Gastroesophageal sphincter (tissue), 4 donors: ENCODE data around the gene CPNE4. TPM values are rescaled to one million over a fixed set of nuclear protein-coding genes. Genes with fewer than 3 reads are reported as not detected.
"Not testable (repeated sequence)": the region's sequence is repeated elsewhere in the genome, so short reads cannot be mapped to it uniquely, and the experiment has no call there.

Source experiments
- ATAC-seq: fragments of 150-250 bp; one replicate; pipeline ENCODE4 v1.9.1; 2016; ENCODE audit warnings: mild to moderate bottlenecking, moderate library complexity
- H3K27ac ChIP-seq, 4 donors: fragments of 200-600 bp; sonication (generic) in 3 of 4; 1 replicate in 3 of 4; 2 replicates in 1 of 4; pipeline ENCODE4 v1.5.1; 2016 to 2019
- H3K27me3 ChIP-seq: fragments of 200-600 bp; sonication (generic); one replicate; pipeline ENCODE4 v1.5.1; 2019
- H3K36me3 ChIP-seq, 2 donors: fragments of 200-600 bp; sonication (generic); one replicate each; pipeline ENCODE4 v1.5.1; 2019; ENCODE audit warnings: control low read depth in 1 of 2
- H3K4me1 ChIP-seq, 3 donors: fragments of 200-600 bp; sonication (generic); 1 replicate in 2 of 3; 2 replicates in 1 of 3; pipeline ENCODE4 v1.5.1; 2016 to 2019; ENCODE audit warnings: control low read depth in 2 of 3
- H3K4me3 ChIP-seq, 2 donors: fragments of 200-600 bp; sonication (generic); one replicate each; pipeline ENCODE4 v1.5.1; 2019; ENCODE audit warnings: mild to moderate bottlenecking in 1 of 2, moderate library complexity in 1 of 2
- H3K9me3 ChIP-seq, 3 donors: fragments of 200-600 bp; sonication (generic); one replicate each; pipeline ENCODE4 v1.5.1; 2017 to 2019; ENCODE audit warnings: control low read depth in 2 of 3
- EP300 ChIP-seq: sonication (generic); formaldehyde crosslinking; IDR thresholded peaks from one replicate; pipeline ENCODE4 v1.6.1; 2017; ENCODE audit warnings: antibody characterized with exemption, mild to moderate bottlenecking
- POLR2A ChIP-seq, 2 donors: fragments of 450-650 bp; IDR thresholded peaks; one replicate each; pipeline ENCODE4 v1.6.1; 2017; ENCODE audit warnings: antibody characterized with exemption in 2 of 2, mild to moderate bottlenecking in 2 of 2, moderate library complexity in 1 of 2
- POLR2AphosphoS5 ChIP-seq: sonication (generic); formaldehyde crosslinking; IDR thresholded peaks from one replicate; pipeline ENCODE4 v1.6.1; 2017; ENCODE audit warnings: antibody characterized with exemption
- WGBS, 2 donors: methylation state at CpG; one replicate each; pipeline ENCODE4 v1.1.5; 2018; ENCODE audit warnings: low coverage in 1 of 2; 5-methylcytosine and 5-hydroxymethylcytosine counted together
- small RNA-seq, 4 donors: library from RNA; depleted of rRNA; stranded (forward); fragments of <200 nt; gene quantifications; one replicate each; pipeline ENCODE3, GENCODE V24; 2016
- total RNA-seq, 4 donors: library from RNA; depleted of rRNA; stranded (reverse); fragments of >200 nt; gene quantifications; one replicate each; pipeline ENCODE4 v1.1.0, GENCODE V29; 2016
- TF ChIP-seq, protein P1 (sequence below), 4 experiments: fragments of 200-600 bp in 2 of 4; fragments of 450-650 bp in 2 of 4; sonication (generic) in 1 of 4; IDR thresholded peaks; one replicate each; pipeline ENCODE4 v1.5.1; 2017 to 2019; ENCODE audit warnings: antibody characterized with exemption in 4 of 4, mild to moderate bottlenecking in 2 of 4, moderate library complexity in 2 of 4

CPNE4 gene
- total RNA-seq, 4 donors from 2014 or later, result not detected

DNA sequence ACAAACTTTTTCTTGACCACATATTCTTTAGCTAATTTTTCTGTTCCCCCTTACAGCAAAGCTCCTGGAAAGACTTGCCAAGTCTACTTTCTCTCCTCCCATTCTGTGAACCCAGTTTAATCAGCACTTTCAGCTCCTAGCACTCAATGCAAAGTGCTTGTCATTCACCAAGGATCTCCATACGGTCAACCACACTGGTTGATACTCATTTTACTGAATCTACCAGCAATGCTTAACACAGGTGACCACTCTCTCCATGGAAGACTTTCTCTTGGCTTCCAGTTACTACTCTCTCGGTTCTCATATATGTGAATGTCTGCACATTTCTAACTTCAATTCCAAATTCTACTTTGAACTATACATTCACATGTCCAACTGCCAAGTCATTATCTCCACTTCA lies 543.7 kb downstream of the CPNE4 start:
- ATAC-seq, result no peak
- Histone ChIP-seq H3K27ac (no peak overlapping the region), H3K27me3 (no peaks in the 10 kb centered on the region), H3K36me3 (peaks cover 6 to 87% of the 10 kb centered on the region in 2 donors), H3K4me3 (no peak overlapping the region), H3K4me1 (no peaks in the 10 kb centered on the region), H3K9me3 (no peaks in the 10 kb centered on the region)
- no peak for TF ChIP-seq POLR2A (IDR thresholded peaks at IDR 0.05)
- TF ChIP-seq, protein P1, sequence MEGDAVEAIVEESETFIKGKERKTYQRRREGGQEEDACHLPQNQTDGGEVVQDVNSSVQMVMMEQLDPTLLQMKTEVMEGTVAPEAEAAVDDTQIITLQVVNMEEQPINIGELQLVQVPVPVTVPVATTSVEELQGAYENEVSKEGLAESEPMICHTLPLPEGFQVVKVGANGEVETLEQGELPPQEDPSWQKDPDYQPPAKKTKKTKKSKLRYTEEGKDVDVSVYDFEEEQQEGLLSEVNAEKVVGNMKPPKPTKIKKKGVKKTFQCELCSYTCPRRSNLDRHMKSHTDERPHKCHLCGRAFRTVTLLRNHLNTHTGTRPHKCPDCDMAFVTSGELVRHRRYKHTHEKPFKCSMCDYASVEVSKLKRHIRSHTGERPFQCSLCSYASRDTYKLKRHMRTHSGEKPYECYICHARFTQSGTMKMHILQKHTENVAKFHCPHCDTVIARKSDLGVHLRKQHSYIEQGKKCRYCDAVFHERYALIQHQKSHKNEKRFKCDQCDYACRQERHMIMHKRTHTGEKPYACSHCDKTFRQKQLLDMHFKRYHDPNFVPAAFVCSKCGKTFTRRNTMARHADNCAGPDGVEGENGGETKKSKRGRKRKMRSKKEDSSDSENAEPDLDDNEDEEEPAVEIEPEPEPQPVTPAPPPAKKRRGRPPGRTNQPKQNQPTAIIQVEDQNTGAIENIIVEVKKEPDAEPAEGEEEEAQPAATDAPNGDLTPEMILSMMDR (IDR thresholded peaks at IDR 0.05), result no peak
- no peak for TF ChIP-seq POLR2AphosphoS5
- TF ChIP-seq EP300, result no peak
- WGBS, 2 donors, result 93 to 95% methylated on average over 2 of the region's 2 CpGs

DNA sequence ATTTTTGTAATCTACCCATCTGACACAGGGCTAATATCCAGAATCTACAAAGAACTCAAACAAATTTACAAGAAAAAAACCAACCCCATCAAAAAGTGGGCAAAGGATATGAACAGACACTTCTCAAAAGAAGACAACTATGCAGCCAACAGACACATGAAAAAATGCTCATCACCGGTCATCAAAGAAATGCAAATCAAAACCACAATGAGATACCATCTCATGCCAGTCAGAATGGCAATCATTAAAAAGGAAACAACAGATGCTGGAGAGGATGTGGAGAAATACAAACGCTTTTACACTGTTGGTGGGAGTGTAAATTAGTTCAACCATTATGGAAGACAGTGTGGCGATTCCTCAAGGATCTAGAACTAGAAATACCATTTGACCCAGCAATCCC lies 548.3 kb downstream of the CPNE4 start:
- not testable (repeated sequence) for H3K9me3 ChIP-seq
- H3K36me3 ChIP-seq, result peaks cover 0 to 79% of the 10 kb centered on the region in 2 donors
- 90 to 100% methylated on average over 3 of the region's 3 CpGs for WGBS, 2 donors

GRCh38 chr3:131485119-131485518 lies 549.7 kb downstream of the CPNE4 start:
- H3K27me3 ChIP-seq, result no peaks in the 10 kb centered on the region
- H3K27ac ChIP-seq, result no peak overlapping the region
- H3K36me3 ChIP-seq, result peaks cover 0 to 80% of the 10 kb centered on the region in 2 donors
- ATAC-seq, result no peak
- H3K4me1 ChIP-seq, result no peaks in the 10 kb centered on the region
- no peak overlapping the region for H3K4me3 ChIP-seq
- TF ChIP-seq EP300 (no peak), POLR2A (IDR thresholded peaks at IDR 0.05) (no peak), POLR2AphosphoS5 (no peak)
- TF ChIP-seq, protein P1 (IDR thresholded peaks at IDR 0.05), result no peak
- no peaks in the 10 kb centered on the region for H3K9me3 ChIP-seq
- 94 to 100% methylated on average over 1 of the region's 1 CpG for WGBS, 2 donors

More for the DNA sequence above, 548.3 kb downstream of the CPNE4 start:
- ATAC-seq, H3K4me3 ChIP-seq, H3K27ac ChIP-seq, H3K27me3 ChIP-seq, H3K4me1 ChIP-seq: not testable (repeated sequence)

DNA sequence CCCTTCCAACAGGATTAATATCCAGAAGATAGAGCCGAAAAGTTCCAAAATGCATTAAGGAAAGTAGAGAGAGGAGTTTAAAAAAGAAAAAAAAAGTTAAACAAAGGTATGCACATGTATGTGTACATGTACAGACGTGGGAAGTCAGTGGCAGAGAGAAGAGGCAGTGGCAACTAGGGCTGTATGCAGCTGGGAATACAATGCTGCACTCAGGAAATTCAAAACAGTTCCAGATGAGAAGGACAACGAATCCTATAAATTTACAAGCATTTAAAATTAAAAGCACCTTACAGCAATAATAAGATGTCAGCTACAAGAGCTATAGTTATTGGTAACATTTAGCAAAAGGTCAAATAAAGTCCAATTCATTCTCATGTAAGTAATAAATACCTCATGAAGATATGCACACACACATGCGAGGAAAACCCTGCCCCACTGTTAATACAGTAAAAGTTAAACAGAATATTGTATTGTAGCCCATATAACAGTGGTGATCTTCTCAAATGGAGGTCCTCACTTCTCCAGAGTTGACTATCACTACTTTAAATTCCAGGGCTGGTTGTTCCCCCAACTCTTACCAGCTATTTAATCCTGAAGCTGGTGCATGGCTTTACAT lies 550.2 kb downstream of the CPNE4 start:
- WGBS, 2 donors, result 88 to 89% methylated on average over 2 to 3 of the region's 4 CpGs
- ATAC-seq, result no peak

More for the DNA sequence above, 550.2 kb downstream of the CPNE4 start:
- Histone ChIP-seq H3K36me3 (peaks cover 0 to 80% of the 10 kb centered on the region in 2 donors), H3K27ac (no peak overlapping the region), H3K4me1 (no peaks in the 10 kb centered on the region), H3K9me3 (no peaks in the 10 kb centered on the region), H3K27me3 (no peaks in the 10 kb centered on the region), H3K4me3 (no peak overlapping the region)
- TF ChIP-seq, protein P1 (IDR thresholded peaks at IDR 0.05), result no peak
- no peak for TF ChIP-seq POLR2A (IDR thresholded peaks at IDR 0.05)
- TF ChIP-seq EP300, result no peak
- no peak for TF ChIP-seq POLR2AphosphoS5

Small RNA genes lying within 50 kb of the gene (small RNA-seq; reads per million reads assigned to genes)
- 0 reads per million in 4 donors for gene AC107027.2
- 0 reads per million in 4 donors for gene MIR5704
